Esophagus squamous epithelium (tissue), 4 donors: ENCODE measurements around the gene PSMB2.

Experiments
- POLR2A ChIP-seq, 4 donors: fragments of 450-650 bp; IDR thresholded peaks; one replicate each; pipeline ENCODE4 v1.6.1; 2017; ENCODE audit warnings: antibody characterized with exemption in 4 of 4, mild to moderate bottlenecking in 4 of 4, moderate library complexity in 3 of 4
- TF ChIP-seq, protein P1 (sequence below), 6 experiments: fragments of 450-650 bp in 4 of 6; fragments of 200-600 bp in 2 of 6; sonication (generic) in 2 of 6; IDR thresholded peaks; one replicate each; pipeline ENCODE4 v1.5.1; 2016 to 2019; ENCODE audit warnings: antibody characterized with exemption in 6 of 6, mild to moderate bottlenecking in 4 of 6, moderate library complexity in 4 of 6

- TF ChIP-seq, protein P1, sequence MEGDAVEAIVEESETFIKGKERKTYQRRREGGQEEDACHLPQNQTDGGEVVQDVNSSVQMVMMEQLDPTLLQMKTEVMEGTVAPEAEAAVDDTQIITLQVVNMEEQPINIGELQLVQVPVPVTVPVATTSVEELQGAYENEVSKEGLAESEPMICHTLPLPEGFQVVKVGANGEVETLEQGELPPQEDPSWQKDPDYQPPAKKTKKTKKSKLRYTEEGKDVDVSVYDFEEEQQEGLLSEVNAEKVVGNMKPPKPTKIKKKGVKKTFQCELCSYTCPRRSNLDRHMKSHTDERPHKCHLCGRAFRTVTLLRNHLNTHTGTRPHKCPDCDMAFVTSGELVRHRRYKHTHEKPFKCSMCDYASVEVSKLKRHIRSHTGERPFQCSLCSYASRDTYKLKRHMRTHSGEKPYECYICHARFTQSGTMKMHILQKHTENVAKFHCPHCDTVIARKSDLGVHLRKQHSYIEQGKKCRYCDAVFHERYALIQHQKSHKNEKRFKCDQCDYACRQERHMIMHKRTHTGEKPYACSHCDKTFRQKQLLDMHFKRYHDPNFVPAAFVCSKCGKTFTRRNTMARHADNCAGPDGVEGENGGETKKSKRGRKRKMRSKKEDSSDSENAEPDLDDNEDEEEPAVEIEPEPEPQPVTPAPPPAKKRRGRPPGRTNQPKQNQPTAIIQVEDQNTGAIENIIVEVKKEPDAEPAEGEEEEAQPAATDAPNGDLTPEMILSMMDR (IDR thresholded peaks at IDR 0.05) = no peak
- TF ChIP-seq POLR2A (IDR thresholded peaks at IDR 0.05) = no peak
These were observed 34.4 kb upstream of the PSMB2 start for GRCh38 chr1:35675773-35676172.
